HG03039 (cell line): ENCODE data around the gene CCDC93.

Experiments used
- ATAC-seq: cut with Tn5 transposase; IDR thresholded peaks from one replicate; pipeline ENCODE4 v1.9.1; 2021; ENCODE audit warnings: mild to moderate bottlenecking, moderate library complexity; ENCODE audit not compliant: unreplicated experiment

The CCDC93 gene

GRCh38 chr2:117958186-117958585, 55.7 kb downstream of the CCDC93 start:
- ATAC-seq, result no peak

GRCh38 chr2:117957616-117958015, 56.3 kb downstream of the CCDC93 start:
- no peak for ATAC-seq

GRCh38 chr2:117956036-117956796, 57.7 kb downstream of the CCDC93 start:
- ATAC-seq, result no peak

GRCh38 chr2:117953231-117953630, 60.6 kb downstream of the CCDC93 start:
- no peak for ATAC-seq

GRCh38 chr2:117952701-117953100, 61.2 kb downstream of the CCDC93 start:
- no peak for ATAC-seq

GRCh38 chr2:117952228-117952627, 61.6 kb downstream of the CCDC93 start:
- no peak for ATAC-seq

GRCh38 chr2:117949806-117950205, 64.1 kb downstream of the CCDC93 start:
- no peak for ATAC-seq

GRCh38 chr2:117948615-117949014, 65.3 kb downstream of the CCDC93 start:
- no peak for ATAC-seq

- no peak for ATAC-seq
Measured at GRCh38 chr2:117945296-117945695, 68.6 kb downstream of the CCDC93 start.

GRCh38 chr2:117944816-117945215, 69.1 kb downstream of the CCDC93 start:
- ATAC-seq, result no peak

GRCh38 chr2:117943013-117943672, 70.7 kb downstream of the CCDC93 start:
- no peak for ATAC-seq

- no peak for ATAC-seq
Measured at GRCh38 chr2:117942551-117942950, 71.3 kb downstream of the CCDC93 start.

- no peak for ATAC-seq
Measured at GRCh38 chr2:117941693-117942092, 72.2 kb downstream of the CCDC93 start.

GRCh38 chr2:117940436-117940835, 73.4 kb downstream of the CCDC93 start:
- ATAC-seq, result no peak

- no peak for ATAC-seq
Measured at GRCh38 chr2:117938611-117939010, 75.3 kb downstream of the CCDC93 start.

GRCh38 chr2:117936871-117937428, 76.9 kb downstream of the CCDC93 start:
- ATAC-seq, result no peak

GRCh38 chr2:117935954-117936353, 77.9 kb downstream of the CCDC93 start:
- ATAC-seq, result no peak

- ATAC-seq, result no peak
Measured at GRCh38 chr2:117935456-117935855, 78.4 kb downstream of the CCDC93 start.

- no peak for ATAC-seq
Measured at GRCh38 chr2:117933884-117934354, 80.0 kb downstream of the CCDC93 start.

GRCh38 chr2:117931978-117932377, 81.9 kb downstream of the CCDC93 start:
- no peak for ATAC-seq

- no peak for ATAC-seq
Measured at GRCh38 chr2:117931266-117931665, 82.6 kb downstream of the CCDC93 start.

- no peak for ATAC-seq
Measured at GRCh38 chr2:117930775-117931174, 83.1 kb downstream of the CCDC93 start.
